Measurements from ENCODE around the gene BMP3.

BMP3 gene

GRCh38 chr4:81039351-81039972 lies 9.0 kb downstream of the BMP3 start:
- peak overlapping the region; percentile 62 for H3K4me2 ChIP-seq (ENCODE audit: low read length)
- no peaks in the 10 kb centered on the region for H3K9me3 ChIP-seq (ENCODE audit: control insufficient read depth, insufficient read depth, low read length)
- peaks cover 3% of the 10 kb centered on the region; the same call in 1 of the 2 replicates for H3K79me2 ChIP-seq (ENCODE audit: control insufficient read depth, low read length)
- H3K36me3 ChIP-seq (ENCODE audit: control insufficient read depth, low read length) = peaks cover 8% of the 10 kb centered on the region; the same call in 1 of the 2 replicates
- 0 out of 2 replicates have a peak, but pooled peaks cover 2% of the 10 kb centered on the region for H3F3A ChIP-seq (ENCODE audit: control insufficient read depth, insufficient read depth)
- no peaks in the 10 kb centered on the region for H4K20me1 ChIP-seq (ENCODE audit: control insufficient read depth, insufficient read depth, low read depth, low read length)
- no peaks in the 10 kb centered on the region for H3K27me3 ChIP-seq (ENCODE audit: control insufficient read depth, low read length)
- TF ChIP-seq CTCF (IDR thresholded peaks at IDR 0.05; ENCODE audit: low read depth, low read length, poor library complexity, severe bottlenecking) = no peak
- no peak for TF ChIP-seq EZH2phosphoT487 (IDR thresholded peaks at IDR 0.05; ENCODE audit: borderline replicate concordance, low read length)
- no peaks in the 10 kb centered on the region for H3K9me2 ChIP-seq (replicated peaks; ENCODE audit: control insufficient read depth, low read length)
- H3K4me3 ChIP-seq (ENCODE audit: low read length) = peak overlapping the region; percentile 45
- peaks cover 30% of the 10 kb centered on the region for H3K4me1 ChIP-seq (ENCODE audit: control insufficient read depth, low read length)
- peak overlapping the region; percentile 53 for H3K27ac ChIP-seq (ENCODE audit: low read depth, low read length)

DNA sequence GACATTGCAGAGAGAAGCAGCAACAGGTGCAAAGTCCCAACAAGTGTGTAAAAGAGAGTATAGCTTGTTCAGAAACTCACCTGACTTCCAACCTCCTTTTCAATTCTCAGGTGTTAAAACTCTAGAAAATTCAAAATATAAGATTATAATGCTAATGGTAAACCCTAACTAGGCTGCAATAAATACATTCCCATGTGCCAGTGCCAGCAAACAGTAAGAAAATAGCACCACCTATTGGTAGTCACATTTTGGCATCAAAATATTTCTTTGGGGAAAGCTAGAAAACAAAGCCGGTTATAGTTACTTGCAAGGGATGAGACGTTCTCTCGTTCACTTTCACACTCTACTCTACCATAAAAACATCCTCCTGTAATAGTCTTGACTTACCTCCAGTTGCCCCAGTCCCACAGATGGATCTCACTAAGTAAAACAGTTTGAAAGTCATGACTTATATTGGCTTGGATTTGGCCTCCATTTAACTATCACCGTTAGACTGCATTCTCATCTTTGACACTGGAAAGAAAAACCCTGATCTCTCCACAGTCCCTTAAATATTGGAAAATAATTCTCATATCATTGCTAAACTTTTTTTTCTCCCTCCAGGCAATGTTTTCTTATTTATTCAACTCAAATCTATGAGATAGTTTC lies 9.6 kb downstream of the BMP3 start:
- Histone ChIP-seq H3K4me3 (ENCODE audit: low read length) (peak overlapping the region; percentile 45), H3K4me1 (ENCODE audit: control insufficient read depth, low read length) (peaks cover 30% of the 10 kb centered on the region), H3F3A (ENCODE audit: control insufficient read depth, insufficient read depth) (0 out of 2 replicates have a peak, but pooled peaks cover 2% of the 10 kb centered on the region), H3K36me3 (ENCODE audit: control insufficient read depth, low read length) (peaks cover 8% of the 10 kb centered on the region; the same call in 1 of the 2 replicates), H3K27ac (ENCODE audit: low read depth, low read length) (peak overlapping the region; percentile 53), H3K9me2 (replicated peaks; ENCODE audit: control insufficient read depth, low read length) (no peaks in the 10 kb centered on the region), H3K9me3 (ENCODE audit: control insufficient read depth, insufficient read depth, low read length) (peaks cover 3% of the 10 kb centered on the region; the same call in 1 of the 2 replicates), H3K79me2 (ENCODE audit: control insufficient read depth, low read length) (peaks cover 3% of the 10 kb centered on the region; the same call in 1 of the 2 replicates), H3K27me3 (ENCODE audit: control insufficient read depth, low read length) (no peaks in the 10 kb centered on the region), H4K20me1 (ENCODE audit: control insufficient read depth, insufficient read depth, low read depth, low read length) (no peaks in the 10 kb centered on the region), H3K4me2 (ENCODE audit: low read length) (peak overlapping the region; percentile 62)
- TF ChIP-seq CTCF (IDR thresholded peaks at IDR 0.05; ENCODE audit: low read depth, low read length, poor library complexity, severe bottlenecking) (peak; percentile 80), EZH2phosphoT487 (IDR thresholded peaks at IDR 0.05; ENCODE audit: borderline replicate concordance, low read length) (no peak)

DNA sequence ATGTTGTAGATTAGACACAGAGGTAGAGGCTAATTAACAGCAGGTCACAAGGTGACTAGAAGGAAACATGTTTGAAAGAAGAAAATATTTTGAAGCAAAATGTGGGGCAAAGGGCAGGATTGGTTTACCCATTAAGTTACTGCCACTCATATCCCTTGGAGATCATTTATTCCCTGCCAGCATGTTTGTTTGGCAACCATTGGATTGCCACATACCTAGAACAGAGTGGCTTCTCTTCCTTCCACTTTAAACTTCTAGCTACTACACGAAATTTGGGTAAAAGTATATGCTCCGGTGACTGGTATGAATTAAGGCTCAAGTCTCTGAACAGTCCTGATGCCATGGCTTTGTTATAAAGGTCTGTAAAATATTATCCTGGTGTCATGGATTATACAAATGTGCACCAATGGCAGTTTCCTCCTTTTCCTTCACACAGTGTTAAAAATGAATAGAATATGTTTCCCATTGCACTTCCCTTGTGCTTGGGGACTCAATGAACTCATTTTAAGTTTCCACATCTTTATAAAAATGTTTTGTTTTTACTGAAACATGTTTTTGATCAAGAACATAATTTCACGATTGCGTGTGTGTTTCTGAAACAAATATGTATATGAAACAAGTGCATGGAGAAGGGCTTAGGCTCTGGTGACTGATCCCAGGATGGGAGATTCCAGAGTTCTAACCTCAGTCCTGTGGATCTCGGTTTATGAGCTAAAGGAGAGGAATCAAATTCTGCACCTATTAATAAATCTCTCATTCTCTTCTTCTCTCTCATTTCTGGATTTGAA lies 12.3 kb downstream of the BMP3 start:
- Histone ChIP-seq H3K4me1 (ENCODE audit: control insufficient read depth, low read length) (peaks cover 27% of the 10 kb centered on the region), H3K9me2 (replicated peaks; ENCODE audit: control insufficient read depth, low read length) (no peaks in the 10 kb centered on the region), H3K79me2 (ENCODE audit: control insufficient read depth, low read length) (peaks cover 3% of the 10 kb centered on the region; the same call in 1 of the 2 replicates), H3K36me3 (ENCODE audit: control insufficient read depth, low read length) (peaks cover 20% of the 10 kb centered on the region), H3K4me3 (ENCODE audit: low read length) (no peak overlapping the region), H4K20me1 (ENCODE audit: control insufficient read depth, insufficient read depth, low read depth, low read length) (no peaks in the 10 kb centered on the region), H3K27ac (ENCODE audit: low read depth, low read length) (no peak overlapping the region), H3K9me3 (ENCODE audit: control insufficient read depth, insufficient read depth, low read length) (peaks cover 3% of the 10 kb centered on the region; the same call in 1 of the 2 replicates), H3K4me2 (ENCODE audit: low read length) (no peak overlapping the region), H3F3A (ENCODE audit: control insufficient read depth, insufficient read depth) (0 out of 2 replicates have a peak, but pooled peaks cover 2% of the 10 kb centered on the region), H3K27me3 (ENCODE audit: control insufficient read depth, low read length) (no peaks in the 10 kb centered on the region)
- TF ChIP-seq CTCF (IDR thresholded peaks at IDR 0.05; ENCODE audit: low read depth, low read length, poor library complexity, severe bottlenecking) (no peak), EZH2phosphoT487 (IDR thresholded peaks at IDR 0.05; ENCODE audit: borderline replicate concordance, low read length) (no peak)
